Sigmoid colon (tissue), 4 donors: ENCODE data around the gene PDE9A.

Experiments used
- CTCF ChIP-seq, 4 experiments: fragments of 450-650 bp in 3 of 4; fragments of 200-600 bp in 1 of 4; IDR thresholded peaks; one replicate each; pipeline ENCODE4 v1.5.1; 2016 to 2019; ENCODE audit warnings: antibody characterized with exemption in 4 of 4, mild to moderate bottlenecking in 3 of 4, moderate library complexity in 2 of 4
- POLR2A ChIP-seq, 2 donors: fragments of 450-650 bp; IDR thresholded peaks; one replicate each; pipeline ENCODE4 v1.6.1; 2016; ENCODE audit warnings: antibody characterized with exemption in 2 of 2, mild to moderate bottlenecking in 2 of 2, moderate library complexity in 2 of 2
- POLR2AphosphoS5 ChIP-seq, 4 donors: sonication (generic); formaldehyde crosslinking; IDR thresholded peaks; one replicate each; pipeline ENCODE4 v1.6.1; 2017; ENCODE audit warnings: antibody characterized with exemption in 4 of 4

GRCh38 chr21:42623694-42624093 is 29.7 kb upstream of the PDE9A start:
- no peak for TF ChIP-seq CTCF (IDR thresholded peaks at IDR 0.05)
- TF ChIP-seq POLR2AphosphoS5 (IDR thresholded peaks at IDR 0.05), result no peak
- no peak for TF ChIP-seq POLR2A (IDR thresholded peaks at IDR 0.05)
